Germinal center (tissue), 1 donor: ENCODE measurements around the gene TBX4.
"Not testable (repeated sequence)": the region's sequence is repeated elsewhere in the genome, so short reads cannot be mapped to it uniquely, and the experiment has no call there.

Source experiments
- DNase-seq: peaks from one replicate; pipeline ENCODE4 v3.0.0; 2012; ENCODE audit warnings: mixed read lengths, low spot score

TBX4 gene

DNA sequence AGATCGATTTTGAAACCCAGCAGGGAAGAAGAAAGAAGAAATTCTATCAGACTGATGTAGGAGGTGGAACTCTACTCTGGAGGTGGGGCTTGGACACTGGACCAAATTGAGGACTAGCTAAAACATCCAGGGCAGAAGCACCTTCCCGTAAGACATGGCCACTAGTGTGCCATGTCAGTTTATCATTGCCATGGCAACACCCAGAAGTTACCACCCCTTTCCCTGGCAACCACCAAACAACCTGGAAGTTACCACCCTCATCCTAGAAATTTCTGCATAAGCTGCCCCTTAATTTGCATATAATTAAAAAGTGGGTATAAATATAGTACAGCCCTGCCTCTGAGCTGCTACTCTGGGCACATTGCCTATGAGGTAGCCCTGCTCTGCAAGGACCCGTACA lies 72.1 kb downstream of the TBX4 start:
- DNase-seq: no peak

DNA sequence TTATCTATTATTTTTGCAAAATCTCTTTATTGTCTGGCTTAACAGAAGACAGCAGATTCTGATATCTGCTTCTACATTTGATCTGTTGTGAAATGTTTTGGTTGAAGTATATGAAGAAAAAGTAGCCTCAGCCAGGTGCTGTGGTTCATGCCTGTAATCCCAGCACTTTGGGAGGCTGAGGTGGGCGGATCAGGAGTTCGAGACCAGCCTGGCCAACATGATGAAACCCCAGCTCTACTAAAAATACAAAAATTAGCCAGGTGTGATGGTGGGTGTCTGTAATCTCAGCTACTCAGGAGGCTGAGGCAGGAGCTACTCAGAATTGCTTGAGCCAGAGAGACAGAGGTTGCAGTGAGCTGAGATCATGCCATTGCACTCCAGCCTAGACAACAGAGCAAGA lies 75.2 kb downstream of the TBX4 start:
- not testable (repeated sequence) for DNase-seq

DNA sequence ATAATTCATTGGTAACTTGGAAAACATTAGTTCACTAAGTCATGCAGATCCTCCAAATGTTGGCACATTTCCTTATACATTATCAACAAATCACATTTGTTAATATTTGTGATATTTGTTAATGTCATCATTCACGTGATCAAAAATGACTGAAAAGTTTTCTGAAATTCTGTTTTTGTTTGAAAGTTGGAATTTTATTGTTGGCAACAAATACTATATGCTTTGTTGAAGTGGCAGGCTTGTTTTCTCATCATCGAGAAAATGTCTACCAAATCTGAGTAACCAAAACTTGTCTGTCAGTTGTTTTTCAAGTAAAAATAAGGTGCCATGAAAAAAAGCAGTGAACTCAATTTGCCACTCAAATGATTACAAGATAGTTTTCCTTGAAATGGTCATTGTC lies 75.9 kb downstream of the TBX4 start:
- DNase-seq: no peak

DNA sequence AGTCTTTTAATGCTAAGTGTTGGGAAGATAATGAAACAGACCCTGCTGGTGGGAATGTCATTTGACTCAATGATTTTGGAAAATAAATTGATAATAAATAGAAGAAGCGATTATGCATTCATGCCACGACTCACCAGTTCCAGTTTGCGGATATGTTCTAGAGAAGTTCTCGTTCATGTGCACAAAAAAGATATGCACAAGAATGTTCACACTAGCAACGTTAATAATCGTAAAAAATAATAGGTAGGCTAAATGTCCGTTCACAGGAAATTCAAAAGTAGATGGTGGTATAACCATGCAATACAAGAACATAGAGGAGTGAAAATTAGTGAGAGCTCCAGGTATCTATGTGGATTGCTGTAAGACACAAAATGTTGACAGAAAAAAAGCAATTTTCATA lies 79.0 kb downstream of the TBX4 start:
- no peak for DNase-seq

DNA sequence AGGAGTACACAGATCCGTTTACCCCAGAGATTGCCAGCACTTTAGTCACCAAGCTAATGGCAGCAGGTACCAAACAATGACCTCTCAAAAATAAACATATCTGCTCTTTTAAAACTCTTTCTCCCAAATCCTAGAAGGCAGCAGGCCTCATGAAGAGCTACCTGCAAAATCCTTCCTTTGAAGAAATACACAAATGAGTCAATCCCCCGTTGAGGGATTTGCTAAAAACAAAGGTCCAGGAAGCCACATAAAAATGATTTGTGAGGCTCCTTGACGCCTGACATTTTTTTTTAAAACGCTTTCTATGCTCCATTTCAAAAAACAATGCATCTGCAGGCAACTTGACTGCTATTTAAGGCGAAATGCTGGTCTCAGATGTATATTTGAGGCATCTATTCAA lies 80.6 kb downstream of the TBX4 start:
- no peak for DNase-seq

DNA sequence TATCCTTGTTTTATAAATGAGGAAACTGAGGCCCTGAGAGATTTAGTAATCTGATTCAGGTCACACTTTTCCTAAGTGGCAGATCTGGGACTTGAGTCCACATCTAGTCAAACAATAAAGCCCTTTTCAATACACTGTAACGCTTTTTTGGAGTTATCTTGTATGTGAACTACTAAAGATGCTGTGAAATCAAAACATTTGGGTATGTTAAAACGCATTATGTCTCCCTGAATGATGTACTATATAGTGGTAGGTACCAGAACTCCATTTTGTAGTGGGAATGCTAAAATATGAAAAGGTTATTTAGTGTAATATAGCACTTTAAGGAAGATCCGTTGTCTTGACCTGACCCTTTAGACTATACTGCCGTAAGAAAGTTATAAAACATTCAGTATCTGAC lies 81.6 kb downstream of the TBX4 start:
- no peak for DNase-seq

DNA sequence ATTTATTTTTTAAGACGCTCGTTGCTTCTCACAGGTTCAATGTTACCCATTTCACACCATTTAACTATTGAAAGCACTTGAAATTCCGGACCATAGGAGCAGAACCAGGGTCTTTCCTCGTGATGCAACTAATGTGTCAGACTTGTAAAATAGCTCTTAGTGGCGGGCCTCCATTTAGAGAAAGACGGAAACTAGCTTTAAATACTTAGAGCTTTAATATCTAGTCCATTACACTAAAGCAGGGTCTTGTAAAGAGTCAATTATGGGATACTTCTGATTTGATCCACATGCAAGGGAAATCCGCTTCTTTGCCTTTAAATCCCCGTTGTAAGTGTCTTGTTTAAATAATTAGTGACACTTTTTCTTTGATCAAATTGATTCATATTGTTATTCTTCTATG lies 82.2 kb downstream of the TBX4 start:
- DNase-seq: no peak
